IPS-NIHi11 (cell line): Measurements from ENCODE around the gene ITPA.
"Not testable (repeated sequence)": the region's sequence is repeated elsewhere in the genome, so short reads cannot be mapped to it uniquely, and the experiment has no call there.

Experiments used
- DNase-seq: peaks from one replicate; pipeline ENCODE4 v3.0.0; 2012; ENCODE audit warnings: mixed read lengths, low spot score

The ITPA gene

GRCh38 chr20:3173610-3174441, 35.5 kb upstream of the ITPA start:
- DNase-seq: peak; percentile 98

- no peak for DNase-seq
Measured at GRCh38 chr20:3174442-3175261, 34.6 kb upstream of the ITPA start.

DNA sequence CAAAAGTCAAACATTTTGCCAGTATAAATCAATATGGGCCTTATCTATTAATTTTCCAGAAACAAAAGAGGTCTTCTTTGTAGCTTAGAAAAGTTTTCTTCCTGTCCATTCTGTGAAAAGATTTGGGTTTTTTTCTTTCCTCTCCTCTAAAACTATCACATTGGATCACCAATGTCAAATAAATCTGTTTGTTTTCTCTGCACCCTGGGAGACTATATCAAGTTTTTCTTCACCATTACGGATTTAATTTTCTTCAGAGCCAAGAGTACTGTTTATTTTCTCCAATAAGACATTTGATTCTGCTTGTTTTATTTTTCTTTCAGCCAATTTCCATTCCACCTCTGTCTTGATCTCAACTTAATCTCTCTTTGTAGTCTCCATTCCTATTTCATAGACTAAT, 34.0 kb upstream of the ITPA start:
- no peak for DNase-seq

DNA sequence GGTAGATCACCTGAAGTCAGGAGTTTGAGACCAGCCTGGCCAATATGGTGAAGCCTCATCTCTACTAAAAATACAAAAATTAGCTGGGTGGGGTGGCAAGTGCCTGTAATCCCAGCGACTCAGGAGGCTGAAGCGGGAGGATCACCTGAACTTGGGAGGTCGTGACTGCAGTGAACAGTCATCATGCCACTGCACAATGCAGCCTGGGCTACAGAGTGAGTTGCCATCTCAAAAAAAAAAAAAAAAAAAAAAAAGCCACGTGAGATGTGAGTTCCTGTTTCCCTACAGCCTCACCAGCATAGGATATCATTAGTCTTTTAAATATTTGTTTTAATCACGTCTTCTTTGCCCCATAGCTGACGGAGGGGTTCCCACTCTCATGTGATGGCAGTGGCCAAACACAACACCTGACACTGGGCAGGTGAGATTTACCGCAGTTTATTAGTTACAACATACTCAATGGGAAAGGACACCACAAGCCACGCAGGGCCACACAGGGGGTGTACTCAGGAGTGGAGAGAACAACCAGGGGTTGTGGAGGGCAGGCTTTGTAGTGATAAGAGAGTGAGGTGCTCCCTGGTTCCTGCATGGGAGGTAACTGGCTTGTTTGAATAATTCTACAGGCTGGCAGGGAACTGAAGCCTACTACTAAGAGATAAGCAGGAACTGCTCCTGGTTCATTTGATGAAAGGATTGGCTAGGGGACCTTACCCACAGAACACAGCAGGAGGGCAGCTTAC, 31.4 kb upstream of the ITPA start:
- no peak for DNase-seq

DNA sequence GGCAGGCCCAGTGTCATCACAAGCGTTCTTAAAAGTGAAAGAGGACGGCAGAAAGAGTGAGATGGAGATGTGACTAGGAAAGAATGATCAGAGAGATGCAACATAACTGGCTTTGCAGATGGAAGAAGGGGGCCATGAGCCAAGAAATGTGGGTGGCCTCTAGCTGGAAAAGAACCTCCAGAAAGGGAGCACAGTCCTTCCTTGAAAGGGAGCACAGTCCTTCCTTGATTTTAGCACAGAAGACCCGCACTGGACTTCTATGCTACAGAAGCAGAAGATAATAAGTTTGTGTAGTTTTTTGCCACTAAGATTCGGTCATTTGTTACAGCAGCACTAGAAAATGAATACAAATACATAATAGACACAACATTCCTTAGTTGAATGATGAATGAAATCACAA, 29.0 kb upstream of the ITPA start:
- DNase-seq: no peak

DNA sequence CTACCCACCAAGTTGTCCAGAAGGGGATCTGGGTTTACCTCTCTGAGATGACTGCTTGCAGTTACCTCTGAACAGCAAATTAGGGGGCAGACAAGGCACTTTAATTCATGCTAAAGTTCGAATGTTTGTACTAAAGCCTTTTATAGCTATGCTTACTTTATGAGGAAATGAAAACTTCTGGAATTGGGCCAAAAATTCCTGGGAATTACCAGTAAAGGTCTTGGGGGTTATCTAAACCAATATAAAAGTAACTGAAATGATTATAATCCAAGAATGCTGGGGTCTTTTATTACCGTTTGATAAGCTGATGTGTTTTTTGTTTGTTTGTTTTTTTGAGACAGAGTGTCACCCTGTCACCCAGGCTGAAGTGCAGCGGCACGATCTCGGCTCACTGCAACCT, 28.0 kb upstream of the ITPA start:
- DNase-seq: no peak

- DNase-seq: not testable (repeated sequence)
Measured at GRCh38 chr20:3182429-3182828, 26.9 kb upstream of the ITPA start.

DNA sequence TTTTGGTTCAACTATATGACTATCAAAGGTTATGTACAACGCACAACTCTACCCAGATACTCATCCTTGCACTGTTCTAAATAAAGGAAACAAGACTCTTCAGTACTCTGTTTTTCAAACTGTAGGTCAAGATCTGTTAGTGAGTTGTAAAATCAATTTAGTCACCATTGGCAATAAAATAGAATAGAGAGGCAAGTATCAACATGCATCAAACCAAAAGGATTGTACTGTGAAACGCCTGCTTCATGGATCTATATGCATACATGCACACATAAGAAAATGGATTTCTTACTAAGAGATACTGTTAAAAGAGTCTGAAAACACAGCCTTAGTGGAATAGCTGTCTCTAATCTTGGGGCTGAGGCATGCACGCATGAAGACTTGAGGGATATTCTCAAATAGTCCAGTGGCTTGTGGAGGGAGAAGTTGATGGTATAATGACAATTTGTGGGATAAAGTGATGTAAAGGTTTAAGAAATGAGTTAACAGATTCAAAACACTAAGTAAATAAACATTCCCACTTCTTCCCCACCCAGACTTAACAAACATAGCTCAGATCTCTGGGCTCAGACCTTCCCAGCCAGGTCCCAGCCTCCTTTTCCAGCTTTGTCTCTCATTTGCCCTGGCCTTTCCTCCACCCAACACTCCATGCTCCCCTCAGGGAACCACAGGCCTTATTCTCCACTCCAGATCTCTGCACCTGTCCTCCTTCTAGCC, 25.2 kb upstream of the ITPA start:
- no peak for DNase-seq

GRCh38 chr20:3187861-3188260, 21.4 kb upstream of the ITPA start:
- DNase-seq: not testable (repeated sequence)

GRCh38 chr20:3188823-3189413, 20.4 kb upstream of the ITPA start:
- no peak for DNase-seq

GRCh38 chr20:3189561-3190131, 19.7 kb upstream of the ITPA start:
- DNase-seq: no peak

DNA sequence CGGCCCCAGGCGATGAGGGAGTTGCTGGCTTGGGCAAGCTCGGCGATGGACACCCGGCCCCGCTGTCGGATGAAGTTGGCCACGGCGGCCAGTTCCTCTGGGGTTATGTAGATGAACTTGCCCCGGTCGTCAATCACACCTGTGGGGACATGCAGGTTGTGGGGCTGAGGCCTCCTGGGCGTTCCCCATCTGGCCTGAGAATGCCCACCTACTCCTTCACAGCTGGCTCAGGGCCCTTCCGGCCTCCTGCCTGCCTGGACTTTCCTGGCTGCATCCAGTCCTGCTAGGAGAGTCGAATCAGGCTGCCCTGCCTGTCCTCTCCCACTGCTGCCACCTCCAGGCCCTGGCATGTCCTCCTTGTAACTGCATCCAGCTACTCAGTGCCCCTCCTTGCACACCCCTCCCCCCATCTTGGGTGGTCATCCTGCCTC, 18.6 kb upstream of the ITPA start:
- DNase-seq: no peak

DNA sequence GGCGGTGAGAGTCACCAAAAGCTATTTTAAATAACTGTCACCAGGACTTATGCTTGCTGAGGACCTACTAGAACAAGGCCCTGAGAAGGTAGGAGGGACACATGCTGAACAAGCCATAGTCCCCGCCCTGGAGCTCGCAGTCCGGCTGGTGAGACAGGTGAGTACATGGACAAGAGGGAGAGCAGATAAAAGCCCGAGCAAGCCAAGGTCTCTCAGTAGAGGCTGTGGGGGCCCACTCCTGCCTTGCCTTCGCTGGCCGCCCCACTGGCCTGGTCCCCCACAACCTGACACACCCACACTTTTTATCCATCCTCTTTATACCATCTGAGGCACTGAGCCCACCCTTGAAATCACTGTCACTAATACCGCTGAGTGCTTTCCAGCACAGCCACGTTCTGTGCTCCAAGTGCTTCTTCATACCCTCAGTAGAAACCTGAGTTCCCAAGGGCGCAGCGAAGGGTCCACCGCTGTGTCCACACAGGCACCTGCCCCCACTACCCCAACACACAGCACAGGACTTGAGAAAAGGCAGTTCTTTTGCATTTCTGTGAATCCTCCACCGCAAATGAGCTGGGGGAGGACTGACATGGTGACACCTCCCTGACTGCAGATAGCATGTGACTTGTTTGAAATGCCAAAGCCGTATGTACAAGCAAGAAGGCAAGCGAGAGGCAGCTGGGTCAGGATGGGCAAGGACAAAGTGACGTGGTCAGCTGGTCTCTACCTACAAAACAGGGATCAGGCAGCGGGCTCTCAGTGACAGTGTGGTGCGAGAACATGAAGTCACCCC, 16.9 kb upstream of the ITPA start:
- DNase-seq: peak; percentile 3

- DNase-seq: peak; percentile 3
Measured at GRCh38 chr20:3193806-3194616, 15.3 kb upstream of the ITPA start.

DNA sequence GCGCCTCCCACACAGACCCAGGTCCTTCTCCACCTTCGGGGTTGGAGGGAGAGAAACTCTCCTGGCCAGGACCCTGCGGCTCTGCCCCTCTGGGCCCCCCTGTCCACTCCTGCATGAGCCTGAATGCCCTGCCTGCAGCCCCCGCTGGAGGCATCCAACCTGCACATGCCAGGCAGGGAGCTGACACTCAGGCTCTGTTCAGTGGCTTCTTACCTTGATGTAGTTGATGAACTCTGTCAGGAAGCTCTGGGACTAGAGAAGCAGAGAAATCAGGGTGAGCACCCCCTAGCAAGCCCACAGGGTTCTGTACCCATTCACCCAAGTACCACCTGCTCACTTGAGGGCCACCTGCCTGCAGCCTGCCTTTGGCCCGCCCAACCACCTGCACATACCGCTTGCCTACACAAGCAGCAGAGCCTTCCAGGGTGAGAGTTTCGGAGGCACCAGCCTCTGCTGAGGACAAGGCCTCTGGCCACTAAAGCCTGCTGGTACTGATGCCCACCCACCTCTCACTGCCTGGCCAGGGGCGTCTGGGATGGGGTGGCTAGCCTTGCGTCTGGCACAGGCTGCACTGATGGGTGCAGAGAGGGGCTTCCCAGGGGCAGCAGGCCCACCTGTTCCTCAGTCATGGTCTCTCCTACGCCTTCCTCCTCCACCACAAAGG, 14.5 kb upstream of the ITPA start:
- DNase-seq: no peak

- no peak for DNase-seq
Measured at GRCh38 chr20:3195590-3196237, 13.6 kb upstream of the ITPA start.

GRCh38 chr20:3199206-3199605, 10.1 kb upstream of the ITPA start:
- DNase-seq: no peak
